Activated T-helper 1 cell treated with anti-CD3 and anti-CD28 coated beads, Interleukin-2, amount 50 U/mL, for 16 hours (primary cell): ENCODE results near the gene TANC1.

Experiments
- DNase-seq, 2 donors: peaks; one replicate each; pipeline ENCODE4 v3.0.0-alpha.2; 2020; ENCODE audit warnings: low read depth in 1 of 2, low spot score in 1 of 2

Gene TANC1

GRCh38 chr2:158993721-158994587 lies 25.5 kb downstream of the TANC1 start:
- no peak for DNase-seq

GRCh38 chr2:158994920-158995676 lies 26.7 kb downstream of the TANC1 start:
- no peak for DNase-seq

- DNase-seq: no peak
Measured at GRCh38 chr2:158995677-158996049, 27.2 kb downstream of the TANC1 start.

GRCh38 chr2:158996378-158996993 lies 28.0 kb downstream of the TANC1 start:
- no peak for DNase-seq

GRCh38 chr2:158997037-158997790 lies 28.8 kb downstream of the TANC1 start:
- DNase-seq: no peak

GRCh38 chr2:158998551-158999248 lies 30.3 kb downstream of the TANC1 start:
- no peak for DNase-seq

GRCh38 chr2:158999458-158999857 lies 31.0 kb downstream of the TANC1 start:
- no peak for DNase-seq

- DNase-seq: no peak
Measured at GRCh38 chr2:159000072-159000471, 31.6 kb downstream of the TANC1 start.

GRCh38 chr2:159002462-159003111 lies 34.1 kb downstream of the TANC1 start:
- DNase-seq: no peak

GRCh38 chr2:159003555-159003954 lies 35.1 kb downstream of the TANC1 start:
- no peak for DNase-seq

- DNase-seq: no peak
Measured at GRCh38 chr2:159004849-159005248, 36.4 kb downstream of the TANC1 start.

GRCh38 chr2:159009940-159010339 lies 41.5 kb downstream of the TANC1 start:
- no peak for DNase-seq

GRCh38 chr2:159010340-159010739 lies 41.9 kb downstream of the TANC1 start:
- DNase-seq: no peak

GRCh38 chr2:159010963-159011362 lies 42.5 kb downstream of the TANC1 start:
- DNase-seq: no peak

- DNase-seq: no peak
Measured at GRCh38 chr2:159012142-159012541, 43.7 kb downstream of the TANC1 start.

GRCh38 chr2:159013103-159013502 lies 44.7 kb downstream of the TANC1 start:
- DNase-seq: no peak

- no peak for DNase-seq
Measured at GRCh38 chr2:159015174-159015573, 46.7 kb downstream of the TANC1 start.

- DNase-seq: no peak
Measured at GRCh38 chr2:159015823-159016222, 47.4 kb downstream of the TANC1 start.

- no peak for DNase-seq
Measured at GRCh38 chr2:159017837-159018236, 49.4 kb downstream of the TANC1 start.

- no peak for DNase-seq
Measured at GRCh38 chr2:159019021-159019420, 50.6 kb downstream of the TANC1 start.
